ENCODE measurements around the gene TCF7L2. TPM values are rescaled to one million over a fixed set of nuclear protein-coding genes. Genes with fewer than 3 reads are reported as not detected.
A peak's percentile ranks its signal among the peaks of the same experiment; 100 is the strongest.

TCF7L2 gene
- total RNA-seq, 1 experiment from 2014 or later: 45.2 TPM

- no peak for DNase-seq (ENCODE audit: low read depth, low spot score)
- TF ChIP-seq POLR2AphosphoS5 (IDR thresholded peaks at IDR 0.05; ENCODE audit: low read depth, low read length) (no peak), CTCF (IDR thresholded peaks at IDR 0.05) (no peak), REST (IDR thresholded peaks at IDR 0.05; ENCODE audit: insufficient read depth in 1 of 2, low read depth in 2 of 2, low read length in 1 of 2) (no peak), TCF7L2 (IDR thresholded peaks at IDR 0.05; ENCODE audit: low read depth, low read length) (no peak), SIN3A (IDR thresholded peaks at IDR 0.05; ENCODE audit: borderline replicate concordance, insufficient read depth, low read depth, low read length) (no peak)
- peak overlapping the region; percentile 97 for H3K27ac ChIP-seq (ENCODE audit: low read length)
- no peaks in the 10 kb centered on the region for H3K36me3 ChIP-seq (ENCODE audit: control insufficient read depth, insufficient read depth, low read length)
- ChIA-PET POLR2A (interaction anchor here (0.6 to 1.4 kb wide), 4 partner anchors 13 to 285 kb away, joined by 3 to 6 read pairs (median 5); no protein-coding TSS in a partner anchor), CTCF (no interaction called here)
- no peak overlapping the region for H3K4me3 ChIP-seq (ENCODE audit: low read depth in 2 of 2, low read length in 2 of 2)
- H3K27me3 ChIP-seq (ENCODE audit: control insufficient read depth, insufficient read depth, low read length): no peaks in the 10 kb centered on the region
- peaks cover 91% of the 10 kb centered on the region for H3K4me1 ChIP-seq (ENCODE audit: control insufficient read depth, insufficient read depth, low read length)
- no peaks in the 10 kb centered on the region for H3K9me3 ChIP-seq (ENCODE audit: control insufficient read depth, insufficient read depth, low read depth, low read length)
- intact Hi-C loops (cut with micrococcal nuclease; ENCODE audit: unreplicated experiment) (no loop called here), in situ Hi-C loops (cut with HindIII; ENCODE audit: low pct_unique_long_range_greater_than_20kb, low sequenced_read_pairs) (no loop called here)
- no TSS peak for BruUV-seq (replicated peaks)
- no peak for ATAC-seq
Observed at GRCh38 chr10:113060201-113061053, 110.4 kb downstream of the TCF7L2 start.

GRCh38 chr10:113061054-113061430 is 111.0 kb downstream of the TCF7L2 start:
- CTCF ChIA-PET: interaction anchor here (0.6 kb wide), 1 partner anchor 95 kb away, joined by 9 read pairs; no protein-coding TSS in a partner anchor
- Histone ChIP-seq H3K27ac (ENCODE audit: low read length) (peak overlapping the region; percentile 97), H3K36me3 (ENCODE audit: control insufficient read depth, insufficient read depth, low read length) (no peaks in the 10 kb centered on the region), H3K27me3 (ENCODE audit: control insufficient read depth, insufficient read depth, low read length) (no peaks in the 10 kb centered on the region), H3K4me3 (ENCODE audit: low read depth in 2 of 2, low read length in 2 of 2) (no peak overlapping the region), H3K4me1 (ENCODE audit: control insufficient read depth, insufficient read depth, low read length) (peaks cover 85% of the 10 kb centered on the region), H3K9me3 (ENCODE audit: control insufficient read depth, insufficient read depth, low read depth, low read length) (no peaks in the 10 kb centered on the region)
- TF ChIP-seq SIN3A (IDR thresholded peaks at IDR 0.05; ENCODE audit: borderline replicate concordance, insufficient read depth, low read depth, low read length): no peak
- no peak for TF ChIP-seq POLR2AphosphoS5 (IDR thresholded peaks at IDR 0.05; ENCODE audit: low read depth, low read length)
- no peak for TF ChIP-seq REST (IDR thresholded peaks at IDR 0.05; ENCODE audit: insufficient read depth in 1 of 2, low read depth in 2 of 2, low read length in 1 of 2)
- TF ChIP-seq TCF7L2 (IDR thresholded peaks at IDR 0.05; ENCODE audit: low read depth, low read length): no peak
- TF ChIP-seq CTCF (IDR thresholded peaks at IDR 0.05): no peak
- no TSS peak for BruUV-seq (replicated peaks)
- intact Hi-C loops (cut with micrococcal nuclease; ENCODE audit: unreplicated experiment) (no loop called here), in situ Hi-C loops (cut with HindIII; ENCODE audit: low pct_unique_long_range_greater_than_20kb, low sequenced_read_pairs) (no loop called here)
- DNase-seq (ENCODE audit: low read depth, low spot score) (no peak), ATAC-seq (no peak)
- POLR2A ChIA-PET: interaction anchor here (0.6 to 0.7 kb wide), 3 partner anchors 18 to 286 kb away, joined by 3 to 6 read pairs (median 5); no protein-coding TSS in a partner anchor
